Activated T-cell treated with anti-CD3 and anti-CD28 coated beads, Interleukin-2, amount 50 U/mL, for 1 hour (primary cell): ENCODE data around the gene PSMB9.

Experiments used
- DNase-seq: peaks from one replicate; pipeline ENCODE4 v3.0.0-alpha.2; 2020

PSMB9 gene

GRCh38 chr6:32840604-32841246, 13.3 kb upstream of the PSMB9 start:
- no peak for DNase-seq

- no peak for DNase-seq
Observed at GRCh38 chr6:32842021-32842650, 11.9 kb upstream of the PSMB9 start.

GRCh38 chr6:32842690-32843089, 11.3 kb upstream of the PSMB9 start:
- DNase-seq: no peak

DNA sequence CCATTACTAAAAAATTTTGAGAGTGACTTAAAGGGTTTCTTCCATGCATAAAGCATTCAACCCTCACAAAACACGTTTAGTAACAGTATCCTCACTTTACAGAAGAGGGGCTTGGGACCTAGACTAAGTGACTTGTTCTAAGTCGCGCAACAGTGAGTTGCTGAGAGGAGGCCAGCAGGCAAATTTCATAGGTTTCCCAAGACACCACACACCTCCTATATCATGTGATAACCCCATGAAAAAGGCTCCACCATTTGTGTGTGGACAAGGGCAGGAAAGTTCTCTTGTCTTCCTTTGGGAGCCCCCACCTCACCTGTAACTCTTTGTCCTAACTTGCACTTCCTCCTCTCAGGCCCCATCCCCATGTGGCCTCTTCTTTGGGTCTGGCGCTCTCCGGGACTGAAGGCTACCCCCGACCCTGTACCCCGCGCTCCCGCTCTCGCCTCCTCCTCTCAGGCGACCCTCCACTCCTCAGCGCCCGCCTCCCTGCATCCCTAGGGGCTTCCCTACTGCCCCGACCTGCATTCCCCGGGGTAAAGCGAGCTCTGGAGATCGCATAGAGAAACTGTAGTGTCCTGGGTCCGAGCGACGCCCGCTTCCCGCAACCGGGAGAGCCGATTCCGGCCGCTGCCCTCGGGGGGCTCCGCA, 10.5 kb upstream of the PSMB9 start:
- DNase-seq: no peak

GRCh38 chr6:32843979-32844838, 9.8 kb upstream of the PSMB9 start, which contains the start of gene PSMB8:
PSMB8 (minus strand) TSS chr6:32844047; CDS start chr6:32843996, 51 bp downstream.
- peak; percentile 97 for DNase-seq

DNA sequence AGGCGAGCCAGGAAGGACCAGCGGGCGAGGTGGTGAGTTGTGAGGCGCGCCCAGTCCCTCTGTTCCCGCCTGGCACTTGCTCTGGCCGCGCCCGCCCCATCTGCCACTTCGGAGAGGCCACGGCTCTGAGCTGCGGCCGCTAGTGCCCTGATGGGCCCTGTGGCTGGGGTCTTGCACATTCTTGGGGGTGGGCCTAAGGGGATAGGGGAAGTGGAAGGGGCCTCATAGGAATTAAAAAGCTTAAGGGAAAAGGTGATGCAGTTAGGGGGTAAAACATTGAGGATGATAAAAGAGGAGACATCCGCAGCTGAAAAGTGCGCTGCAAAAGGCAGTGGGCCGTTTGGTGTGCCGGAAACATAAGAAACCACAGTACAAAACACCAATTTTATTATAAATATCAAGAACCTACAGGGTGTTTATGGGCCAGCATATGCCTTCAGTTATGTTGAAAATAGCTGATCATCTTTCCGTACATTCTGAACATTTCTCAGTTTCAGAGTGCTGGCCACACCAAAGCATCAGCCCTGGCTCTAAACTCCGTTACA, 9.1 kb upstream of the PSMB9 start:
- no peak for DNase-seq

DNA sequence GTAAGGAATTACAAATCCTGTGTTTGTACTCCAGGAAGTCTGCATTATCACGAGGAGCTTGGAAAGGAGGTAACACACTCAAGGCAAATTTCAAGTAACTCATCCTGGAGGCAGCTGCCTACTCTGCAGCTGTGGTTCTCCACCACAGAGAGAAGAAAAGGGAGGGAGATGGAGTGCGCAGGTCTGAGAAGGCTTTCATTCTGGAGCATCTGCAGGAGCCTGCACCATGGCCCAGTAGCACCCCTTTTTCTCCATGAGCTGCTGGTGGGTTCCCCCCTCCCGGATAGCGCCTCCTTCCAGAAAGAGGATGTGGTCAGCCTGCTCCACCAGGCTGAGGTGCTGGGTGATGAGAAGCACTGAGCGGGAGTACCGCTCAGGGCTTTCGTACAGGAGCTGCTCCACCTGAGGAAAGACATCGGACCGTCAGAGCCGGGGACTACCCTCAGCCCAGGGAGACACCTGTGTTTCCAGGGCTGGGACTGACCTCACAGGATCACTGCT, 8.6 kb upstream of the PSMB9 start:
- DNase-seq: peak; percentile 53

- no peak for DNase-seq
Observed at GRCh38 chr6:32847004-32847403, 7.0 kb upstream of the PSMB9 start.

DNA sequence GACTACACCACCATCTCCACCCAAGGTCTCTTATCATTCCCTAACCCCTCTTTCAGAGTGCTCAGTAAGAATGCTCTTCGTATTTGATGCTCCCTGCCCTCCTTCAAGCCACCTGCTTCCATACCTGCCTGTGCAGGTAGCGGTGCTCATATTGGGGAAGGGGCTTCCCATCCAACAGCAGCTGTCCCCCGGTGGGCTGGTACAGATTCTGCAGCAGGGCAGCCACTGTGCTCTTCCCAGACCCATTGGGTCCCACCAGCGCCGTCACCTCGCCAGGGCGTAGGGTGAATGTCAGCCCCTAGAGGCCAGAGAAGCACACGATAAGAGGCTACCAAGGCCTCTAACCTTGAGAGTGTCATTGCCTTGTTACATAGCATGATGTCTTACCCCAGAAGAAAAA, 6.2 kb upstream of the PSMB9 start:
- DNase-seq: no peak

DNA sequence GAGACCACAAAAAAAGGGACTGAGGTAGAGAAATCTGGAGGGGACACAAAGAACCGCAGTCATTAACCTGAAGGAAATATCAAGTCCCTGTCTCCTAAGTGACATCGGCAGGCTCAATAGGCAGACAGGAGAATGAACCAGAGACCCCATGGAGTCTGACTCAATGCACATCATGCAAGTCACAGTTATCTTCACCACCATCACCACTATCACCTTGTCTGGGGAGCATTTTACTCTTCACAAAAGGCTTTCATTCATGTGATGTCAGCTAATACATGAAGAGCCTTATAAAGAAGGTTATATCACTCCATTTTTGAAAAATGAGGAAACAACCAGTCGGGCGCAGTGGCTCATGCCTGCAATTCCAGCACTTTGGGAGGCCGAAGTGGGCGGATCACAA, 4.9 kb upstream of the PSMB9 start:
- no peak for DNase-seq

- DNase-seq: no peak
Observed at GRCh38 chr6:32851025-32851424, 3.0 kb upstream of the PSMB9 start.

GRCh38 chr6:32852018-32852843, 1.8 kb upstream of the PSMB9 start:
- no peak for DNase-seq

DNA sequence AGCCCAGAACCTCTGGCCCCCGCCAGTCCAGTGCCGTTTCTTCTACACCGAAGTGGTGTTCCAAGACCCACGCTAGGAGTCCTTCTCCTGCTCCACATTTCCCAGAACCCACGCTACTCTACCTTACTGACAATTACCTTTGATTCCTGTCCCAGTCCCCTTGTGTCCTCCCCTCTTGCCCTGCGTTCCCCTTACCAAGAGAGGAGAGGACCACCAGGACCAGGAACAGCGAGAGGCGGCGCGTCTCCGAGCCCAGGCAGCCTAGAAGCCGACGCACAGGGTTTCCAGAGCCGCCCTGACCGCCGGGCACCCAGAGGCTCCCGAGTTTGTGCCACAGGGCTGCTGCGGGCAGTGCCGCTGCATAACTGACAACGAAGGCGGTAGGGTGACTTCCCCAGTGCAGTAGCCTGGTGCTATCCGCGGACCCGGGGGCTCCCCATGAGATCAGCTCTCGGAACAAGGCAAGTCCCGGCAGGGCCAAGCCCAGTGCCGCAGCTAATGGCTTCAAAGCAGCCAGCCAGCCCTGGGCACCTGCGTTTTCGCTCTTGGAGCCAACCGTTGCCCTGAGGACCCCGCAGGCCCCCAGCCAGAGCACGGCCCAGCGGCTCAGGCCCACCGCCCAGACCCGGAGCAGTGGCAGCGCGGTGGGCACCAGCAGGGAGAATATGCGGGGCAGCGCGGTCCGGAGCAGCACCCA, 1.0 kb upstream of the PSMB9 start:
- DNase-seq: peak; percentile 71

DNA sequence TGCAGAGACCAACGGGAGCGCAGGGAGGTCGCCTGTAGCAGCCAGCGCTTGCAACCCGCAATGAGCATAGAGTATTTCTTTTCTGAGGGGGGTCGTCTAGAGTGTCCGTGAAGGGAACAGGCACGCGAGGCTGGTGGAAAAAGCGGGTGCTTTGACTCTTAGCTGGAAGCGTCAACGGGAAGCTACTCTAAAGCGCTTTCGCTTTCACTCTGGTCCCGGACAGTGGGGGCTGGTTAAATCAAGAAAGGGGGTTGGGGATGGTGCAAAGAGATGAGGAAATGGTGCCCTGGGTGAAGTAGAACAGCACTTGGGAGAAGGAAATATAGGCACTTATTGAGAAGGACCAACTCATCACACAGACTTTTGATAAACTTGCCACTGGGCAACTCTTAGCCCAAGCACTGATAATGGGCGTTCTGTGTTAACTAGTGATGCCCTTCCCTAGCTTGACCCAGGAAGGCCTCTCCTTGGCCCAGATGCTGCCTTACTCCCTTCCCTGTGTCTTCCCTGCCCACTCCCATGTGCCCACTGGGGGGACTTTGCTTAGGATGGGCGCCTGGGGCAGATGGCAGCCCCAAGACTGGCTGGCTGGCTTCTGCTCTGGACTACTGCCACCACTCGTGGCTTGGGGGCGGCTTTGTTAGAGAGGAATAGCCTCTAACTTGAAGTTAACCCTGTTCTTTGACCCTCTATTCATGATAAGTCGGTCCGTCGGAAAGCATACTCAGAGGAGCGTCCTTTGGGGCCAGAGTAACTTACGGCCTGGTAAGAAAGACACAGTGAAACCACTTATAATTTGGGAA, 585 bp downstream of the PSMB9 start:
- DNase-seq: no peak

DNA sequence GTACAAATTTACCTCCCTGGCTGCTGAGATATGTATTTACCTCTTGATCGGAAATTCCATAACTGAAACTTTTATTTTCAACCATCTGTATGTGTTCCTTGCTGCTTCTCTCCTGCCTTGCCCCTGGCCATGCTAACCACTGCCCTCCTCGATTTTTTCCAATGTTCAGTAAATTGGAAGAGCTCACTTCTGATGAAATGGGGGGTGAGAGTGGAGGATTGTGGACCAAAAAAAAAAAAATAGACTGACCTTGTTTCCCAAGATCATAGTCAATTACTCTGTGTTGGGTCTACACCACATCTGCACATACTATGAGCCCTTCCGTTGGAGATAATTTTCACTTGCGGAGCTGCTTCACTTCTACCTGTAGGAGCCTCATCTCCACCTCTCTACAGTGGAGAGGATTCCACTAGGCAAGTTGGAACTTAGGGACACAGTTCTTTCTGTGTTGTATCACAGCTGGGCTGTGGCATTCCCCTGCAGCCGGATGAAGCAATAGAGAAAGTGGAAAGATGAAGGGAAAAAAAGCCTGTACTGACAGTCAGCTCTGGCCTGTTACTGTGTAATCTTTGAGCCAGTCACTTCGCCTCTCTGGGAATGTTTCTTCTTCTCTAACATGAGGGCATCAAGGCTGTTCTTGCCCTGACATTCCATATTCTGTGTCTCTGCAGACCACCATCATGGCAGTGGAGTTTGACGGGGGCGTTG, 1.6 kb downstream of the PSMB9 start:
- DNase-seq: no peak

GRCh38 chr6:32857156-32857891, 3.3 kb downstream of the PSMB9 start:
- DNase-seq: no peak

- DNase-seq: no peak
Observed at GRCh38 chr6:32858194-32858593, 4.2 kb downstream of the PSMB9 start.

DNA sequence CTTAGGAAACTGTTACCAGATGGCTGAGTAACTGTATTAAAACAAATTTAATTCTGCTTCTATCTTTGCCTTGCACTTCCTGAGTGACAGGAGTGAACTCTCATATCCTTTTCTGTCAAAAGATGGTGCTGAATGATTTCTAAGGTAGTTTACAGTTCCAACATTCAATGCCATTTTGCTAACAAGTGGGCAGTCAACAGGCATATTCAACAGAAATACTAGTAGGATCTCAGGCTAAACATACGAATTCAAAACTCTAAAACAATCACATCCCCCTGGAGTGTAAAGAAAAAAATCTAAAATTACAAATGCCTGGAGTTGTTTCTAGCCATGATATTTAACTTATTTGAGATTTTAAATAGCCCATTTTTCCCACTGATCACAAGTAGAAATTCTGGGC, 6.7 kb downstream of the PSMB9 start:
- DNase-seq: no peak

DNA sequence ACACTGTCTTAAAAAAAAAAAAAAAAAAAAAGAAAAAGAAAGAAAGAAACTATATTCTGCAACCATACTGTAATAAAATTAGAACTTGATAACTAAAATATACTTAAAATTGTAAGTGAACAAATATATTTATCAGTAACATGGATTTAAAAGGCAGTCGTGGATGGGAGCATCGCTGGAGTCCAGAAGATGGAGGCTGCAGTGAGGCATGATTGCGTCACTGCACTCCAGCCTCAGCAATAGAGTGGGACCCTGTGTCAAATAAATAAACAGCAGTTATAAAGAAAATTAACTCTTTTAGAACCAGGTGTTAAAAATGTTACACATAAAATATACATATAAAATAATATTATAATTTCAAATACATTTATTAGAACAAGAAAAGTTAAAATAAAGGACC, 8.7 kb downstream of the PSMB9 start:
- DNase-seq: no peak
